Activated CD4-positive, alpha-beta memory T cell treated with anti-CD3 and anti-CD28 coated beads for 36 hours (primary cell): ENCODE data around the gene CTNNBL1. TPM values are rescaled to one million over a fixed set of nuclear protein-coding genes. Genes with fewer than 3 reads are reported as not detected.

Experiments
- CTCF ChIA-PET: fragments of 350-600 bp; sonication (Branson Sonifier 250); formaldehyde crosslinking; loops from one replicate; lab custom pipeline; 2021; ENCODE audit warnings: antibody characterized with exemption, inconsistent platforms; lab: Charles Lee
- POLR2A ChIA-PET: fragments of 350-600 bp; sonication (Branson Sonifier 250); formaldehyde crosslinking; loops from one replicate; lab custom pipeline; 2021; ENCODE audit warnings: antibody characterized with exemption; lab: Charles Lee
- DNase-seq: peaks from one replicate; pipeline ENCODE4 v3.0.0-alpha.2; 2020
- H3K27ac Mint-ChIP-seq: one replicate; pipeline ENCODE4 v1.8.0; 2021; ENCODE audit warnings: mixed read lengths
- H3K27me3 Mint-ChIP-seq: one replicate; pipeline ENCODE4 v1.8.0; 2021; ENCODE audit warnings: mixed read lengths
- H3K36me3 Mint-ChIP-seq: one replicate; pipeline ENCODE4 v1.8.0; 2021; ENCODE audit warnings: mixed read lengths
- H3K4me1 Mint-ChIP-seq: one replicate; pipeline ENCODE4 v1.8.0; 2021; ENCODE audit warnings: low read depth, mixed read lengths
- H3K4me3 Mint-ChIP-seq: one replicate; pipeline ENCODE4 v1.8.0; 2021; ENCODE audit warnings: mild to moderate bottlenecking, mixed read lengths
- H3K9me3 Mint-ChIP-seq: one replicate; pipeline ENCODE4 v1.8.0; 2021; ENCODE audit warnings: mixed read lengths
- intact Hi-C: fragments of 100-400 bp; cut with micrococcal nuclease; formaldehyde crosslinking; loops from one replicate; pipeline ENCODE4 v1.15.1; 2023
- total RNA-seq, 2 experiments: library from RNA; stranded (reverse); gene quantifications; one replicate each; pipeline ENCODE4 v1.2.3, GENCODE V29; 2021

The CTNNBL1 gene
- total RNA-seq, 2 experiments from 2014 or later = 72.5 to 76.5 TPM

DNA sequence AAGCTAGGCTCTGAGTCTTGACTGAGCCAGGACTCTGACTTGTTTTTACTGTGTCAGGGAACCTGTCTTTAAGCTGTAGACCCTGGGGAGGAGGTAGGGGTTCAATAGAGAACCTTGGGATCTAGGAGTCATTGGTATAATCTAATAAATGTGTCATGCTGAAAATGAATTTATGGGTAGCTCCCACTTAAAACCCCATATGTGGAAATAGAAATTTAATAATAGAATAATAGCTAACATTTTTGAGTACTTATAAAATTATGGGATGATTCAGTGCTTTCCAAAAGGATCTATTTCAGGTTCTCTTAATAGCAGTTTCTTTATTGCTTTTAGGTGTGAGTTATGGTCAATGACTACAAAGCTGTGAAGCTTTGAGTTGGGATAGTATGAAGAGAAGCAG, 41.7 kb downstream of the CTNNBL1 start:
- ChIA-PET CTCF (no interaction called here), POLR2A (no interaction called here)
- no peak for DNase-seq
- peaks cover 41% of the 10 kb centered on the region for H3K36me3 Mint-ChIP-seq
- H3K4me1 Mint-ChIP-seq = peaks cover 16% of the 10 kb centered on the region
- H3K9me3 Mint-ChIP-seq = no peaks in the 10 kb centered on the region
- intact Hi-C loops = no loop called here
- H3K27ac Mint-ChIP-seq = peak overlapping the region; percentile 10
- no peak overlapping the region for H3K4me3 Mint-ChIP-seq
- no peaks in the 10 kb centered on the region for H3K27me3 Mint-ChIP-seq

DNA sequence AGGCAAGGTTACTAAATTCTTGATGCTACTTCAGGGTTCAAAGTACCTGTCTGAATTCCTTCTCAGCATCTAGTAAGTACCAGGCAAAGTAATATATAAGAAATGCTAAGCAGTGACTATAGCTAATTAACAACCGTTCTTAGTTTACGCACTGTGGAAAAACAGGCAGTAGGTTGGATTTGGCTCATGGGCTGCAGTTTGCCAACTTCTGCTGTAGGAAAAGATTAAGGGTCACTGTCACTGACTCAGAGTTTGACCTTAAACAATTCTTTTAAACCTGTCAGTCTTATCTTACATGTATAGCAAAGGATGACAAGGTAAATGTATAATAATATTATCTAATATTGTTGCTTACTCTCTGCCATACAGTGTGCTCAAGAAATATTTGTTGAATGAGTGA, 42.3 kb downstream of the CTNNBL1 start:
- no peak for DNase-seq
- Mint-ChIP-seq H3K27ac (no peak overlapping the region), H3K9me3 (no peaks in the 10 kb centered on the region), H3K27me3 (no peaks in the 10 kb centered on the region), H3K36me3 (peaks cover 41% of the 10 kb centered on the region), H3K4me3 (no peak overlapping the region), H3K4me1 (peaks cover 16% of the 10 kb centered on the region)
- ChIA-PET CTCF (no interaction called here), POLR2A (no interaction called here)
- intact Hi-C loops = no loop called here

DNA sequence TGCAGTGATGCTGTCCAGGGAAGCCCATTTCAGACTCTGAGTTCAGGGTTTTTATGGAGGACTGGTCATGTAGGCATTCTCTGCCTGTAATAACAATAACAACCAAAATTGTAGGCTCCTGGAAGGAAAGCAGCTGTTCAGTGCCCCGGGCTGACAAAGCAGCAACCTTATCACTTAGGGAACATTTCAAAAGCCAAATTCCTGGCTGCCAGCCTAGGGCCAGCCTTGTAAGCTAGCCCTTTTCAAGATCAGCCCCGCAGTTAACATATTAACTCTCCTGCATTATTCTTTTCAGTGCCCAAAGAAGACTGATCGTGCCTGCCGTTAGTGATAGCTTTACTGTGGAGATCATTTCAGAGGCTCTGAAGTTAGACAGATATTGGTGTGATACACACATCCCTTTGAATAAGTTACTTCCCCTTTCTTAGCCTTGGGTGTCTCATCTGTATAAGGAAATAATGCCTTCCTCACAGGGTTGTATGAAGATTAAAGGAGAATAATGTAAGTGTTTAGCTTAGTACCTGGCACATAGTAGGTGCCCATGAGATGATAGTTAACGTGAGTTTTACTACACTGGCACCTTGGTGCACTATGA, 44.1 kb downstream of the CTNNBL1 start:
- Mint-ChIP-seq H3K9me3 (no peaks in the 10 kb centered on the region), H3K4me3 (no peak overlapping the region), H3K36me3 (peaks cover 35% of the 10 kb centered on the region), H3K4me1 (peaks cover 17% of the 10 kb centered on the region), H3K27me3 (no peaks in the 10 kb centered on the region), H3K27ac (no peak overlapping the region)
- intact Hi-C loops = no loop called here
- DNase-seq = no peak
- CTCF ChIA-PET = no interaction called here
- POLR2A ChIA-PET = no interaction called here

DNA sequence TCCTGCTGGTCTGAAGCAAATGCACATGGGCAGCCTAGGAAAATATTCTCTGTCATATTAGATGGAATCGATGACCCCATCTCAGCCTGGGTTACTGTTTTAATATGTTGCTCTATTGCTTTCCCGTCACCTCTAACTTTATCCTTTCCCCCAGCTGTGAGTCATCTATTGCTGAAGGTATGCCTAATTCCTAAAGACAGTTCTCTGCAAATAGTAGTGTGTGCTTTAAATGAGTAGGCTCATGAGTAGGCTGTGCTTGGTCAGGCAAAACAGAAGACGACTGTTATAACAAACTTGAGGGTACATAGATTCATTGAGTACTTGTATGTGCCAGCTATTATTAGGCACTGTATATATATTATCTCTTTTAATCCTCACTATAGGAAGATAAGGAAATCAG, 47.2 kb downstream of the CTNNBL1 start:
- CTCF ChIA-PET = no interaction called here
- H3K9me3 Mint-ChIP-seq = no peaks in the 10 kb centered on the region
- peaks cover 23% of the 10 kb centered on the region for H3K4me1 Mint-ChIP-seq
- H3K36me3 Mint-ChIP-seq = peaks cover 28% of the 10 kb centered on the region
- intact Hi-C loops = no loop called here
- POLR2A ChIA-PET = no interaction called here
- no peaks in the 10 kb centered on the region for H3K27me3 Mint-ChIP-seq
- H3K4me3 Mint-ChIP-seq = no peak overlapping the region
- no peak for DNase-seq
- H3K27ac Mint-ChIP-seq = no peak overlapping the region

DNA sequence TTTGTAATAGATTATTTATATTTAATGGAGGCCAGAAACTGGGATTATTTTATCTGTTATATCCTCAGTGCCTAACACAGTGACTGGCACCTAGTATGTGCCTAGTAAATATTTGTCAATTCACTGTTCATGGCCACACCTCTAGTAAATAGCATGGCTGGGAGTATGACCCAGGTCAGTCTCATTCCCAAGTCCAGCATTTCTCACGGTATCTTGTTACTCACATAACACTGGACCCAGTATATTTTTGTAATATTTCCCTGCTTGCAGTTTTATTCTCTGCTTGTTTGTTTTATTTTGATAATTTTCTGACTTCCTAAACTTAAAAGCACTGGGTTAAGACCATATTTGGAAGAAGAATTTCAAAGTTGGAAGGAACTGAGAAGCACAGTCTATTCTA, 47.7 kb downstream of the CTNNBL1 start:
- no peak for DNase-seq
- intact Hi-C loops = no loop called here
- Mint-ChIP-seq H3K27ac (no peak overlapping the region), H3K36me3 (peaks cover 30% of the 10 kb centered on the region), H3K4me3 (no peak overlapping the region), H3K9me3 (no peaks in the 10 kb centered on the region), H3K27me3 (no peaks in the 10 kb centered on the region), H3K4me1 (peaks cover 28% of the 10 kb centered on the region)
- ChIA-PET CTCF (no interaction called here), POLR2A (no interaction called here)

DNA sequence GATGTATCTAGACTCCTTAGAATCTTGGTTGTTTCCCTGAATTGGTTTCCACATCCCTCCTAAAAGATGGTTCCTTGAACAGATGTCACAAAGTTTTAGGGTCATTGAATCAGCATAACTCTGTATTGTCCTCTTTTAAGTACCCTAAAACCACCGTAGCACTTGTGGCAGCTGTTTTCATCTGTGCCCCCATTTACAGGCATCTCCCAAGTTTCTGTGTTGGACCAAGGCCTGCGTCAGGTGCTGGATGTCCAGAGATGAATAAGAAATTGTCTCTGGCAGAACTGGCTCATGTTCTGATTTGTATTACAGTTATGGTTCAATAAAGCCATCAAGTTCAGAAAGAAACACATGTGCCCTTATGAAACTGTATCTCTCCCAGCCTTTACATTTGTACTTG, 48.3 kb downstream of the CTNNBL1 start:
- intact Hi-C loops = no loop called here
- Mint-ChIP-seq H3K27ac (no peak overlapping the region), H3K36me3 (peaks cover 32% of the 10 kb centered on the region), H3K4me3 (no peak overlapping the region), H3K9me3 (no peaks in the 10 kb centered on the region), H3K27me3 (no peaks in the 10 kb centered on the region), H3K4me1 (peaks cover 29% of the 10 kb centered on the region)
- CTCF ChIA-PET = no interaction called here
- POLR2A ChIA-PET = no interaction called here
- DNase-seq = no peak

DNA sequence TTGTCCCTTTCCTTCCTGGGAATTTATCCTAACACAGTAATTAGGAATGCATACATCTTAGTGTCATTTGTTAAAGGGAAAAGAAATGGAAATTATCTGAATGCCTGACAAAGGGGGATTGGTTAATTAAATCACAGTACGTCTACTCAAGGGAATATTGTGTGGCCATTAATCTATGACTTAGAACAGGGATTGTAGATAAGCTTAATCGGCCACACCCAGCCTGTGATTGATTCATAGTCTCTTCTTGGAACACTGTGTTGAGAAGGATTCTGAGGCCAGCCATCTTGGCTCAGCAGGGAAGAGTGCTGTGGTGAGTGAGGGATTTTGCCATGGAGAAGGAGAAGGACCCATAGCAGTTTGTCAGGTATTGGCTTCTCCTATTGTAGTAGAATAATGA, 50.5 kb downstream of the CTNNBL1 start:
- intact Hi-C loops = loop anchor here (2.0 kb wide), 1 partner anchor 52 kb away; no protein-coding TSS in a partner anchor
- Mint-ChIP-seq H3K27me3 (no peaks in the 10 kb centered on the region), H3K4me1 (peaks cover 29% of the 10 kb centered on the region), H3K27ac (peak overlapping the region; percentile 52), H3K36me3 (peaks cover 31% of the 10 kb centered on the region), H3K9me3 (no peaks in the 10 kb centered on the region), H3K4me3 (no peak overlapping the region)
- ChIA-PET CTCF (no interaction called here), POLR2A (no interaction called here)
- no peak for DNase-seq

DNA sequence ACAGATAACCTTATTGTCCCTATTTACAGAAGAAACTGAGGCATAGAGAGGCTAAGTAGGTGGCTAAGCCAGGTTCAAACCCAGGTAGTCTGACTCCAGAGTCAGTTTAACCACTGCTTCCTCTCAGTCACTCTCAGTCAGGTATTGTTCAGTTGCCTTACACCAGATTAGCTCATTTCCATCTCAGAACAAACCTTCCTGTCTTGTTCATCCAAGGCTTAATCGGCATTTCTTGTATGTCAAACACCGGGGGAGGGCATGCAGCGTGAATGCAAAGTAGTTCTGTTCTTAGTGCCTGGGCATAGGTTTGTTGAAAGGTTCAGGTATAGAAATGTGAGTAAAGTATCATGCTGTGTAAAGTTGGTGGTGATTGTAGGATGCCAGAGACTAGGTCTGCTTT, 51.7 kb downstream of the CTNNBL1 start:
- ChIA-PET POLR2A (no interaction called here), CTCF (no interaction called here)
- intact Hi-C loops = loop anchor here (2.0 kb wide), 1 partner anchor 53 kb away; no protein-coding TSS in a partner anchor
- no peaks in the 10 kb centered on the region for H3K9me3 Mint-ChIP-seq
- peaks cover 29% of the 10 kb centered on the region for H3K4me1 Mint-ChIP-seq
- peak overlapping the region; percentile 9 for H3K4me3 Mint-ChIP-seq
- H3K36me3 Mint-ChIP-seq = peaks cover 24% of the 10 kb centered on the region
- H3K27me3 Mint-ChIP-seq = no peaks in the 10 kb centered on the region
- DNase-seq = peak; percentile 74
- H3K27ac Mint-ChIP-seq = peak overlapping the region; percentile 83

DNA sequence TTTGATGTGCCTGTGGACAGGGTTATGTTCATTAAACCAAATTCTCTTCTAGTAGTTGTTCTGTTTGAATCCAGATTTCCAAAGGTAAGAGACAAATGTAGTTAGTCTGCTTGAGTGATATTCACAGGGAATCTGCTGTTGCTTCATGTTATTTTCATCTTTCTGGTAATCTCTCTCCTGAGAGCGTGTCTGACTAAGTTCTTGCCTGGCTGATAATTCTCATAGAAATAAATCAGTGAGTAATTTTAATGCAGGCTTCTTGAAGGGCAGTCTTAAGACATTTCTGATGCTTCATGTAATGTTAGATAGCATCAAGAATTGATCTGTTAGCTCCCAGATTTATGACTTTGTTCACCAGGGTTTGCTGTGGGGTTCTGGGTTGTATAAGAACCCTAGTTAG, 54.2 kb downstream of the CTNNBL1 start:
- no peaks in the 10 kb centered on the region for H3K27me3 Mint-ChIP-seq
- H3K4me3 Mint-ChIP-seq = no peak overlapping the region
- intact Hi-C loops = no loop called here
- peaks cover 30% of the 10 kb centered on the region for H3K36me3 Mint-ChIP-seq
- ChIA-PET POLR2A (no interaction called here), CTCF (no interaction called here)
- no peaks in the 10 kb centered on the region for H3K9me3 Mint-ChIP-seq
- peaks cover 27% of the 10 kb centered on the region for H3K4me1 Mint-ChIP-seq
- DNase-seq = no peak
- no peak overlapping the region for H3K27ac Mint-ChIP-seq

DNA sequence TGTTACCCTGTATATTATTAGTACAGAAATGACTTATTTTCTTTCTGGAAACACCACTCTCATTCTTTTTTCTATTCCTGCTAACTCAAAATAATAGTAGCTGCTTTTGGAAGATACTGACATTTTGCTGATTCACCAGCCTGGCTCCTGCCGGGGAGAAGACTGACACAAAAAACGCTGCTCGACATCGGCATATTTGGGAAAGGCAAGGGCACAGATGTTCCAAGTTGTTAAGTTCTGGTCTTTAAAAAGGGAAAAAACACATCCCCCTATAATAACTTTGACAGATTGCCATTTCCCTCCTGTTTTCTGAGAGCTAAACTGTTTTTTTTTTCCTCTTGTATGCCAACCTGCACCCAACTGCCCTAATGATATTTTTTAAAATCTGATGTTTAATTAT, 55.4 kb downstream of the CTNNBL1 start:
- ChIA-PET POLR2A (interaction anchor here (0.8 kb wide), 1 partner anchor 33 kb away, joined by 3 read pairs; no protein-coding TSS in a partner anchor), CTCF (no interaction called here)
- H3K4me3 Mint-ChIP-seq = no peak overlapping the region
- no peak for DNase-seq
- H3K27ac Mint-ChIP-seq = no peak overlapping the region
- intact Hi-C loops = no loop called here
- H3K27me3 Mint-ChIP-seq = no peaks in the 10 kb centered on the region
- H3K36me3 Mint-ChIP-seq = peaks cover 29% of the 10 kb centered on the region
- no peaks in the 10 kb centered on the region for H3K9me3 Mint-ChIP-seq
- peaks cover 21% of the 10 kb centered on the region for H3K4me1 Mint-ChIP-seq

DNA sequence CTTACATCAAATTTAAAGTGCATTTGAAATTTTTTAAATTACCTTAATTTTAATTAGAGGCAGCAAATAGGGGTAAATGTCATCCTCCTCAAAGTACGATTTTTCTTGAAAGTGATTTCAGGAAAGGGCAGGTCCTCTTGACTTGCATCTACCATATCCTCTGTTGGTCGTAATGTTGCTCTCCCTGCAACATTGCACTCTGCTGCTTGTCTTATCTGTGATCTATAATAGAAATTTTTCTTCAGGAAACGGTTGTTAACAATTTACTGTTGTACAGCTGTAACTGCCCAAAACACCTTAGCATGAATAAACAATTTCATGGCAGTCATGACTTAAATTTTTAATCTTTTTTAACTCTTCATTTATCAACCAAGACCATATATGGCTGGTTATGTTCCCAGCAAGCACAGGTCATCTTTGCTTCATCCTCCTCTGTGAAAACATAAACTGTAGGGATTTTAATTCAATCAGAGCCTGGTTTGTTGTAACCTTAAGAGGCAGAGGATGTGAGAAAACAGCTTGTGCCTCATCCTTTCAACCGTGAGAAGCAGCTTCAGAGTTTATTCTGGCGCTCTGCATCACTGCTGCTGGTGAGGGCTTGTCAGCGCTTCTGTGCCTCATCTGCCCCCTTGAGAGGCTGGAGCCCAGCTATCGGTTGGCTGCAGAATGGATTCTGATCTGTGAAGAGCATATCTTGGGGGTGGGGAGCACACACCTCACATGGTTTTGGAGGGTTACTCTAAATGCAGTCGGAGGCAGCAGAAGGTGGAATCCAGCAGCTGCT, 56.0 kb downstream of the CTNNBL1 start:
- intact Hi-C loops = no loop called here
- POLR2A ChIA-PET = interaction anchor here (0.8 kb wide), 1 partner anchor 34 kb away, joined by 3 read pairs; no protein-coding TSS in a partner anchor
- CTCF ChIA-PET = no interaction called here
- H3K27me3 Mint-ChIP-seq = no peaks in the 10 kb centered on the region
- no peak overlapping the region for H3K4me3 Mint-ChIP-seq
- H3K36me3 Mint-ChIP-seq = peaks cover 29% of the 10 kb centered on the region
- H3K27ac Mint-ChIP-seq = no peak overlapping the region
- no peak for DNase-seq
- H3K9me3 Mint-ChIP-seq = no peaks in the 10 kb centered on the region
- peaks cover 16% of the 10 kb centered on the region for H3K4me1 Mint-ChIP-seq

DNA sequence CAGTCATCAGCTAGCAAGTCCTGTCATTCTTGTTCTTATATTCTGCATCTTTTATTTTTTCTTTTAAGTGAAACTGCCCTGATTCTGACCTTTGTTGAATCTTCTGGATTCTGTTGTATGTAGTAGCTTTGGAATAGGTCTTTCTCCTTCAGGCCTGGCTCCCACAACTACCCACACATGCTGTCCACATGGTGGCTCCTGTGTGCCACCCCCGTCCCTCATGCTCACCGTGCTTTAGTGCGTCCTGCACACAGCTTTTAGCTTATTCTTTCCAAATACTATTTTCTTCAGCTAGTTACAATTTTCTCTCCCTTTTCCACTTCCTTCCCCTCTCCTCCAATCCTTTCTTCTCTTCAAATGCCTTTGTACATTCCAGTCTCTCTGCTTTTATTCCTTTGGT, 61.8 kb downstream of the CTNNBL1 start:
- Mint-ChIP-seq H3K36me3 (peaks cover 37% of the 10 kb centered on the region), H3K27me3 (no peaks in the 10 kb centered on the region), H3K9me3 (no peaks in the 10 kb centered on the region), H3K4me1 (no peaks in the 10 kb centered on the region), H3K27ac (no peak overlapping the region), H3K4me3 (no peak overlapping the region)
- intact Hi-C loops = no loop called here
- no peak for DNase-seq
- ChIA-PET CTCF (interaction anchor here (0.6 to 0.8 kb wide), 2 partner anchors 27 to 186 kb away, joined by 3 read pairs; no protein-coding TSS in a partner anchor), POLR2A (no interaction called here)
